HFF-Myc (cell line): ENCODE measurements around the gene GAS6.
"Not testable (repeated sequence)": the region's sequence is repeated elsewhere in the genome, so short reads cannot be mapped to it uniquely, and the experiment has no call there.

Experiments used
- DNase-seq: peaks from one replicate; pipeline ENCODE4 v3.0.0-alpha.2; 2011; ENCODE audit warnings: low read depth; ENCODE audit errors: extremely low read depth
- H3K4me3 ChIP-seq: replicated peaks from 2 replicates; pipeline ENCODE4 v1.5.1; 2011; ENCODE audit warnings: low read depth, mild to moderate bottlenecking, control low read depth, low read length
- CTCF ChIP-seq: IDR thresholded peaks from 2 replicates; pipeline ENCODE4 v1.5.1; 2012; ENCODE audit warnings: mild to moderate bottlenecking, low read depth, low read length, control low read depth; ENCODE audit errors: missing control alignments

GAS6 gene

DNA sequence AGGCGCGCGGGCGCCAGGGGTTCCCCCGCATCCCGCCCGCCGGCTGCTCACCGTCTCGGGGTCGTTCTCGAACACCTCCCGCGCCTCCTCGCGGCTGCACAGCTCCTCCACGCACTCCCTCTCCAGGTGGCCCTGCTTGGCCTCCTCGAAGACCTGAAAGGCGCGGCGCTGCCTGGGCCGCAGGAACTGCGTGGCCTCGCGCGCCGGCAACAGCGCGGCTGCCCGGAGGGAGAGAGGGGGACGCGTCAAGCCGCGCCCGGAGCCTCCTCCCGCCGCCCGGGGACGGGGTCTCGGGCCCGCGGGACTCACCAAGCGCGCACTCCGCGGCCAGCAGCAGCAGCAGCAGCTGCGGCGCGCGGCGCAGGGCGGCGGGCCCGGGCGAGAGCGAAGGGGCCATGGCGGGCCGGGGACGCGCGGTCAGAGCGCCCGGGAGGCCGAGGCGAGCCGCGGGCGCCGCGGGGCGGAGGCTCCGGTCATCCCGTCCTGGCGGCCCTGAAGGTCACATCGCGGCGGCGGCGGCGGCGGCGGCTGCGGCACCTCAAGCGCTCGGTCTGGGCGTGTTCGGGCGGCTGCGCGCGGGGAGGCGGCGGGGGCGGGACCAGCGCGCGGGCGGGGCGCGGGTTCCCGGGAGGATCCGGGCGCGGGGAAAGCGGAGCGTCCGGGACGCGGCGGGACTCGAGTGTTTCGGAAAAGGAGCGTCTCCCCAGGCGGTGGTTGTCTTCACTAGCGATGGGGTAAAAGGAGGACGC lies at the start of gene GAS6:
Gene GAS6, minus strand, starts transcription at position 553 of the 749 bp plus-strand sequence. Its CDS starts 156 bp downstream, at position 397.
- no peak for TF ChIP-seq CTCF
- H3K4me3 ChIP-seq = peak within 1 kb of the TSS; percentile 77
- DNase-seq = no peak

GRCh38 chr13:113913408-113913807 lies 49.5 kb upstream of the GAS6 start:
- H3K4me3 ChIP-seq, DNase-seq: not testable (repeated sequence)

GRCh38 chr13:113912596-113912995 lies 48.7 kb upstream of the GAS6 start:
- no peak for TF ChIP-seq CTCF
- no peak overlapping the region for H3K4me3 ChIP-seq
- DNase-seq = no peak

- peak; percentile 35 for DNase-seq
- H3K4me3 ChIP-seq = no peak overlapping the region
- TF ChIP-seq CTCF = no peak
Measured at GRCh38 chr13:113907635-113908617, 44.0 kb upstream of the GAS6 start.

DNA sequence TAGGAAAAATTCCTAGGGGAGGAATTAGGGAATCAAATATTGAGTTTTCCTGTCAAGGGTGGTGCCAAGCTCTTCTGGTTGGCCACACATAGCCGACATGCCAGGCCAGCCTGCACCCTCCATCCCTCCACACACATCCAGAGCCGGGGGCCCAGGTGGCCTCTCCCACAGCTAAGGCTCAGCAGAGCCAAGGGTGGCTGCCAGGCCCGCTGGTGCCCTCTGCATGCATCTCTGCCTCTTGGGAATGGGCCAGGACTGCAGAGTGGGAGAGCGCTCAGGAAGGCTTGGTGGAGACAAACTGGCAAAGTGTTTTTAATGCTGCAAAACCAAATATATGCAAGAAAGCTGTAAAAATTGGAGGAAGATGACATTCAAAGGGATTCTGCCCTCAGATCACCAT lies 42.7 kb upstream of the GAS6 start:
- no peak for TF ChIP-seq CTCF
- DNase-seq = no peak
- H3K4me3 ChIP-seq = no peak overlapping the region

DNA sequence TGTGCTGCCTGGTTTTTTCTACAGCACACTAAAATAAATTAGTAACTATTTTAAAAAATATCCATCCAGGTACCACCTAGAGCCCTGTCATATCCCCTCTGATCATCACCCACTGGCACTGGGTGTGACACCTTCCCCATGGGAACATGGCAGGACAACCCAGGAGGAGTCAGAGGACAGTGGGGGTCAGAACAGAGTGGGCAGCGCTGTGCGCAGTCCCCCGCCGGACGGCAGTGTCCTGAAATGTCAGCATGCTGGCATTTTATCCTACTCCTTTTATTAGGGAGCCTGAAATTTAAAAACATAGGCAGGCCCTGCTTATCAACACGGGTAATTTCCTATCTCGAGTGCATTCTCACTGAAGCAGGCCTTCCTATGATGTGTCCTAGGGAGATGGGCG lies 42.1 kb upstream of the GAS6 start:
- no peak for TF ChIP-seq CTCF
- DNase-seq = no peak
- no peak overlapping the region for H3K4me3 ChIP-seq

DNA sequence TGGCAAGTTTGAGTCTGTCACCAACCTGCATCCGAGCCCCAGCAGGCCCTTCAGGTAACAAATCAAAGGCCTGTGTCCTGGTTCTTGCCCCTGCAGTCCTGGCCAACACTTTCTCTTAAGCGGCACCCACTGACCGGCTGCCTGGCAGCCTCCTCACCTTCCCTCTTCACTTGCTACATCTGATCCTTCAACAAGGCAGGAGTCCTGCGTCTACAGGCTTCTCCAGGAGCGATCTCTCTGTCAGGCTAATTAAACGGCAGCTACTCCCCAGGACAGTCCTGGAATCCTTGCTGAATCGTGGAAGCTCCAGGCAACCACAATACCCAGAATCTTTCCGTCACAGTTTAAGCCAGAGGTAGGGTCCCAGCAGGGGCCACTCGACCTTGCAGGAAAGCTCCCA lies 41.1 kb upstream of the GAS6 start:
- no peak for DNase-seq
- no peak for TF ChIP-seq CTCF
- no peak overlapping the region for H3K4me3 ChIP-seq
